ENCODE measurements around the gene PPP4R1.
"Not testable (repeated sequence)": the region's sequence is repeated elsewhere in the genome, so short reads cannot be mapped to it uniquely, and the experiment has no call there.

PPP4R1 gene

GRCh38 chr18:9614401-9615279 lies at the start of gene PPP4R1:
Gene PPP4R1 (minus strand): TSS chr18:9614559. CDS start chr18:9614484, 75 bp downstream.
- DNase-seq (ENCODE audit: low spot score) = peak; percentile 93

- DNase-seq (ENCODE audit: low spot score) = no peak
Observed at GRCh38 chr18:9663377-9663776, 49.0 kb upstream of the PPP4R1 start.

- peak; percentile 60 for DNase-seq (ENCODE audit: low spot score)
Observed at GRCh38 chr18:9661564-9661963, 47.2 kb upstream of the PPP4R1 start.

- no peak for DNase-seq (ENCODE audit: low spot score)
Observed at GRCh38 chr18:9659499-9660375, 45.4 kb upstream of the PPP4R1 start.

- DNase-seq (ENCODE audit: low spot score) = no peak
Observed at GRCh38 chr18:9658087-9658641, 43.8 kb upstream of the PPP4R1 start.

GRCh38 chr18:9655232-9655767 lies 40.9 kb upstream of the PPP4R1 start:
- DNase-seq (ENCODE audit: low spot score) = no peak

GRCh38 chr18:9653390-9653789 lies 39.0 kb upstream of the PPP4R1 start:
- DNase-seq (ENCODE audit: low spot score) = no peak

GRCh38 chr18:9649164-9649540 lies 34.8 kb upstream of the PPP4R1 start:
- no peak for DNase-seq (ENCODE audit: low spot score)

- no peak for DNase-seq (ENCODE audit: low spot score)
Observed at GRCh38 chr18:9648431-9649163, 34.2 kb upstream of the PPP4R1 start.

GRCh38 chr18:9647496-9648323 lies 33.4 kb upstream of the PPP4R1 start:
- DNase-seq (ENCODE audit: low spot score) = no peak

- peak; percentile 86 for DNase-seq (ENCODE audit: low spot score)
Observed at GRCh38 chr18:9643549-9643948, 29.2 kb upstream of the PPP4R1 start.

GRCh38 chr18:9642799-9643462 lies 28.6 kb upstream of the PPP4R1 start:
- DNase-seq (ENCODE audit: low spot score) = no peak

- not testable (repeated sequence) for DNase-seq (ENCODE audit: low spot score)
Observed at GRCh38 chr18:9641081-9641480, 26.7 kb upstream of the PPP4R1 start.

- DNase-seq (ENCODE audit: low spot score) = no peak
Observed at GRCh38 chr18:9638886-9639285, 24.5 kb upstream of the PPP4R1 start.

GRCh38 chr18:9637036-9637767 lies 22.8 kb upstream of the PPP4R1 start:
- DNase-seq (ENCODE audit: low spot score) = no peak

- DNase-seq (ENCODE audit: low spot score) = no peak
Observed at GRCh38 chr18:9634856-9635255, 20.5 kb upstream of the PPP4R1 start.

- DNase-seq (ENCODE audit: low spot score) = peak; percentile 68
Observed at GRCh38 chr18:9631814-9632496, 17.6 kb upstream of the PPP4R1 start.

- DNase-seq (ENCODE audit: low spot score) = no peak
Observed at GRCh38 chr18:9630444-9630843, 16.1 kb upstream of the PPP4R1 start.

GRCh38 chr18:9629709-9630108 lies 15.3 kb upstream of the PPP4R1 start:
- peak; percentile 46 for DNase-seq (ENCODE audit: low spot score)
